H9 (cell line): ENCODE data around the gene COL4A2. TPM values are rescaled to one million over a fixed set of nuclear protein-coding genes. Genes with fewer than 3 reads are reported as not detected.

Experiments used
- DNase-seq: peaks from one replicate; pipeline ENCODE4 v3.0.0-alpha.2; 2017
- H2AFZ ChIP-seq: one replicate; pipeline ENCODE4 v1.6.1; 2013; ENCODE audit warnings: mild to moderate bottlenecking, low read length, control low read depth, moderate library complexity
- H2AK5ac ChIP-seq: 2 replicates; pipeline ENCODE4 v1.6.1; 2013; ENCODE audit warnings: low read length, control low read depth, mixed read lengths; ENCODE audit not compliant: insufficient read length
- H2BK120ac ChIP-seq: one replicate; pipeline ENCODE4 v1.6.1; 2013; ENCODE audit warnings: low read depth, mild to moderate bottlenecking, low read length, control low read depth, inconsistent platforms; ENCODE audit not compliant: poor library complexity, severe bottlenecking
- H2BK12ac ChIP-seq: 2 replicates; pipeline ENCODE4 v1.6.1; 2013; ENCODE audit warnings: low read length, control low read depth, mixed read lengths, low read depth; ENCODE audit not compliant: insufficient read length
- H2BK15ac ChIP-seq: 2 replicates; pipeline ENCODE4 v1.6.1; 2013; ENCODE audit warnings: low read depth, low read length, control low read depth
- H2BK20ac ChIP-seq: one replicate; pipeline ENCODE4 v1.6.1; 2013; ENCODE audit warnings: low read depth, mild to moderate bottlenecking, low read length, control low read depth, inconsistent platforms; ENCODE audit not compliant: poor library complexity, severe bottlenecking
- H2BK5ac ChIP-seq: 2 replicates; pipeline ENCODE4 v1.6.1; 2013; ENCODE audit warnings: low read length, control low read depth, mixed read lengths; ENCODE audit not compliant: insufficient read length
- H3K14ac ChIP-seq: 2 replicates; pipeline ENCODE4 v1.6.1; 2013; ENCODE audit warnings: low read length, control low read depth; ENCODE audit not compliant: insufficient read depth
- H3K18ac ChIP-seq: 2 replicates; pipeline ENCODE4 v1.6.1; 2013; ENCODE audit warnings: low read depth, mild to moderate bottlenecking, mixed read lengths, low read length, control low read depth; ENCODE audit not compliant: insufficient read length
- H3K23ac ChIP-seq: 2 replicates; pipeline ENCODE4 v1.6.1; 2013; ENCODE audit warnings: low read length, control low read depth, mixed read lengths, low read depth; ENCODE audit not compliant: insufficient read length
- H3K23me2 ChIP-seq: 2 replicates; pipeline ENCODE4 v1.6.1; 2013; ENCODE audit warnings: low read depth, mild to moderate bottlenecking, mixed read lengths, low read length, control low read depth; ENCODE audit not compliant: insufficient read length, poor library complexity, severe bottlenecking
- H3K27ac ChIP-seq: 2 replicates; pipeline ENCODE4 v1.5.1; 2013; ENCODE audit warnings: low read length, control low read depth, mixed read lengths, low read depth; ENCODE audit not compliant: insufficient read length
- H3K27me3 ChIP-seq: 2 replicates; pipeline ENCODE4 v1.6.1; 2013; ENCODE audit warnings: low read length, control low read depth, inconsistent platforms; ENCODE audit not compliant: insufficient read depth
- H3K4ac ChIP-seq: 2 replicates; pipeline ENCODE4 v1.6.1; 2013; ENCODE audit warnings: low read depth, mild to moderate bottlenecking, control low read depth, inconsistent platforms, low read length, moderate library complexity
- H3K4me1 ChIP-seq: 2 replicates; pipeline ENCODE4 v1.6.1; 2013; ENCODE audit warnings: low read length, control low read depth, inconsistent platforms; ENCODE audit not compliant: insufficient read depth
- H3K4me2 ChIP-seq: 2 replicates; pipeline ENCODE4 v1.6.1; 2013; ENCODE audit warnings: low read length, control low read depth, mixed read lengths; ENCODE audit not compliant: insufficient read length, insufficient read depth
- H3K56ac ChIP-seq: 2 replicates; pipeline ENCODE4 v1.6.1; 2013; ENCODE audit warnings: low read depth, mild to moderate bottlenecking, mixed read lengths, low read length, control low read depth; ENCODE audit not compliant: insufficient read length
- H3K79me1 ChIP-seq: 2 replicates; pipeline ENCODE4 v1.6.1; 2013; ENCODE audit warnings: low read depth, mild to moderate bottlenecking, moderate library complexity, low read length, control low read depth, inconsistent platforms; ENCODE audit not compliant: insufficient read depth, poor library complexity, severe bottlenecking
- H3K79me2 ChIP-seq: 2 replicates; pipeline ENCODE4 v1.6.1; 2013; ENCODE audit warnings: low read length, control low read depth, inconsistent platforms; ENCODE audit not compliant: insufficient read depth
- H3K9ac ChIP-seq: 2 replicates; pipeline ENCODE4 v1.6.1; 2013; ENCODE audit warnings: low read length, control low read depth, mixed read lengths; ENCODE audit not compliant: insufficient read length; ENCODE audit errors: extremely low read depth
- H3K9me3 ChIP-seq: one replicate; pipeline ENCODE4 v1.6.1; 2013; ENCODE audit warnings: low read depth, low read length, inconsistent platforms; ENCODE audit not compliant: control insufficient read depth
- H3T11ph ChIP-seq: one replicate; pipeline ENCODE4 v1.6.1; 2013; ENCODE audit warnings: mild to moderate bottlenecking, low read length, control low read depth, inconsistent platforms
- H4K20me1 ChIP-seq: one replicate; pipeline ENCODE4 v1.6.1; 2013; ENCODE audit not compliant: control insufficient read depth, insufficient read length, insufficient read depth
- H4K5ac ChIP-seq: 2 replicates; pipeline ENCODE4 v1.6.1; 2013; ENCODE audit warnings: low read depth, mild to moderate bottlenecking, mixed read lengths, low read length, control low read depth; ENCODE audit not compliant: insufficient read length
- H4K8ac ChIP-seq: replicated peaks from 2 replicates; pipeline ENCODE4 v1.6.1; 2013; ENCODE audit warnings: low read length, control low read depth, mixed read lengths, low read depth; ENCODE audit not compliant: insufficient read length
- H4K91ac ChIP-seq: 2 replicates; pipeline ENCODE4 v1.6.1; 2013; ENCODE audit warnings: low read depth, mild to moderate bottlenecking, moderate library complexity, mixed read lengths, low read length, control low read depth; ENCODE audit not compliant: insufficient read length
- H3K27ac Mint-ChIP-seq, 3 experiments: 2 replicates in 2 of 3; 3 replicates in 1 of 3; pipeline ENCODE4 v1.8.0; 2020 to 2021; ENCODE audit warnings: mixed read lengths in 3 of 3, mild to moderate bottlenecking in 1 of 3, moderate library complexity in 1 of 3
- H3K27me3 Mint-ChIP-seq: 2 replicates; pipeline ENCODE4 v1.8.0; 2021; ENCODE audit warnings: low read depth, mild to moderate bottlenecking, moderate library complexity, mixed read lengths
- H3K36me3 Mint-ChIP-seq, 3 experiments: 2 replicates in 2 of 3; 3 replicates in 1 of 3; pipeline ENCODE4 v1.8.0; 2020 to 2021; ENCODE audit warnings: low read depth in 3 of 3, mixed read lengths in 3 of 3; ENCODE audit not compliant: insufficient read depth in 1 of 3
- H3K4me1 Mint-ChIP-seq, 2 experiments: 2 replicates each; pipeline ENCODE4 v1.8.0; 2020; ENCODE audit warnings: mixed read lengths in 2 of 2
- H3K4me3 Mint-ChIP-seq, 2 experiments: 2 replicates in 1 of 2; 3 replicates in 1 of 2; pipeline ENCODE4 v1.8.0; 2020 to 2021; ENCODE audit warnings: mild to moderate bottlenecking in 2 of 2, mixed read lengths in 2 of 2, moderate library complexity in 1 of 2
- H3K9me3 Mint-ChIP-seq, 2 experiments: 2 replicates in 1 of 2; 3 replicates in 1 of 2; pipeline ENCODE4 v1.8.0; 2020; ENCODE audit warnings: mild to moderate bottlenecking in 2 of 2, mixed read lengths in 2 of 2, moderate library complexity in 1 of 2
- WGBS: extraction: QIAGEN DNeasy Blood & Tissue Kit; methylation state at CpG from one replicate; pipeline ENCODE4 v1.1.7; 2013; ENCODE audit warnings: missing lambda C conversion rate, low lambda C conversion rate, mixed read lengths; ENCODE audit not compliant: insufficient read length; ENCODE audit errors: extremely low coverage; 5-methylcytosine and 5-hydroxymethylcytosine counted together
- total RNA-seq: library from RNA; stranded (reverse); gene quantifications from 2 replicates; pipeline ENCODE4 v1.2.1, GENCODE V29; 2021
- TF ChIP-seq, protein P1 (sequence below): fragments of 200-600 bp; sonication (generic); conservative IDR thresholded peaks from 3 replicates; pipeline ENCODE4 v1.8.0; 2021; ENCODE audit warnings: antibody characterized with exemption, mild to moderate bottlenecking

The COL4A2 gene
- total RNA-seq, 1 experiment from 2014 or later, result 76.5 TPM

DNA sequence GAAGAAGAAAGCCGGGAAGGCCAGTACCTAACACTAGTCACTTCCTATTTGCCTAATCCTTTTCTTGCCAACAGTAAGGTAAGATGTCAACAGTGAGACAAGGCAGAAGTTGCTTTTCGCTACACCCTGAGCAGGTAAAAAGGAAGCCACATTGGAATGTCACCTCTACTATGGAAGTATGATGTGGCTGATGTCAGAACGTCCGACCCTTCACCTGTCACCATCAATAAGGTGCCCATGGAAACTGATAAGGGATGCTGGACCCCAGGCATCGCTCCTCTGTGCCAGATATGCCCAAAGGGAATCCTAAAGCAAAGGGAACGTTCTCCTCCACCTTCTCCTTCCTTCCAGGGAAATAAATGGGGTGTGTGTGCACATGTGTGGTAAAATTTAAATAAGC lies 34.4 kb upstream of the COL4A2 start:
- Histone ChIP-seq H2BK120ac (no peak overlapping the region), H2AK5ac (no peak overlapping the region), H3K9me3 (no peaks in the 10 kb centered on the region), H3K4me1 (no peaks in the 10 kb centered on the region), H3K23me2 (no peaks in the 10 kb centered on the region), H3K27me3 (no peaks in the 10 kb centered on the region), H3K23ac (no peak overlapping the region), H3K14ac (no peak overlapping the region), H4K20me1 (no peaks in the 10 kb centered on the region), H3K56ac (no peak overlapping the region), H3K79me1 (peaks cover 4% of the 10 kb centered on the region), H4K91ac (no peak overlapping the region), H2BK12ac (no peak overlapping the region), H4K8ac (no peak overlapping the region), H3K79me2 (peaks cover 3% of the 10 kb centered on the region; the same call in 1 of the 2 replicates), H3K9ac (no peak overlapping the region), H3K4me2 (no peak overlapping the region), H2AFZ (no peak overlapping the region), H2BK5ac (no peak overlapping the region), H2BK15ac (no peak overlapping the region), H3K4ac (no peak overlapping the region), H3K18ac (no peak overlapping the region), H3T11ph (no peak overlapping the region), H3K27ac (no peak overlapping the region), H2BK20ac (no peak overlapping the region), H4K5ac (no peak overlapping the region)
- Mint-ChIP-seq H3K4me3 (no peak overlapping the region), H3K36me3 (no peaks in the 10 kb centered on the region; a peak in 1 of 7 replicates), H3K27me3 (no peaks in the 10 kb centered on the region; the same call in 1 of the 2 replicates), H3K27ac (no peak overlapping the region), H3K4me1 (peaks cover 25 to 30% of the 10 kb centered on the region in 2 experiments), H3K9me3 (no peaks in the 10 kb centered on the region)
- no peak for DNase-seq
- WGBS, result no CpG with 5 or more reads among the region's 6 CpGs
- TF ChIP-seq, protein P1, sequence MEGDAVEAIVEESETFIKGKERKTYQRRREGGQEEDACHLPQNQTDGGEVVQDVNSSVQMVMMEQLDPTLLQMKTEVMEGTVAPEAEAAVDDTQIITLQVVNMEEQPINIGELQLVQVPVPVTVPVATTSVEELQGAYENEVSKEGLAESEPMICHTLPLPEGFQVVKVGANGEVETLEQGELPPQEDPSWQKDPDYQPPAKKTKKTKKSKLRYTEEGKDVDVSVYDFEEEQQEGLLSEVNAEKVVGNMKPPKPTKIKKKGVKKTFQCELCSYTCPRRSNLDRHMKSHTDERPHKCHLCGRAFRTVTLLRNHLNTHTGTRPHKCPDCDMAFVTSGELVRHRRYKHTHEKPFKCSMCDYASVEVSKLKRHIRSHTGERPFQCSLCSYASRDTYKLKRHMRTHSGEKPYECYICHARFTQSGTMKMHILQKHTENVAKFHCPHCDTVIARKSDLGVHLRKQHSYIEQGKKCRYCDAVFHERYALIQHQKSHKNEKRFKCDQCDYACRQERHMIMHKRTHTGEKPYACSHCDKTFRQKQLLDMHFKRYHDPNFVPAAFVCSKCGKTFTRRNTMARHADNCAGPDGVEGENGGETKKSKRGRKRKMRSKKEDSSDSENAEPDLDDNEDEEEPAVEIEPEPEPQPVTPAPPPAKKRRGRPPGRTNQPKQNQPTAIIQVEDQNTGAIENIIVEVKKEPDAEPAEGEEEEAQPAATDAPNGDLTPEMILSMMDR, result no peak
